ENCODE data around the gene ZBTB47.

- TF ChIP-seq CTCF (conservative IDR thresholded peaks at IDR 0.05; ENCODE audit: low read length) (no peak), EZH2phosphoT487 (IDR thresholded peaks at IDR 0.05; ENCODE audit: borderline replicate concordance) (no peak)
These were observed 42.5 kb upstream of the ZBTB47 start for GRCh38 chr3:42610976-42611375.

All from Loucy (cell line).